Right lung (tissue), 5 donors: ENCODE measurements around the gene SLC17A7. TPM values are rescaled to one million over a fixed set of nuclear protein-coding genes. Genes with fewer than 3 reads are reported as not detected.

Source experiments
- DNase-seq, 2 donors: peaks; one replicate each; pipeline ENCODE4 v3.0.0-alpha.2; 2013
- polyA plus RNA-seq, 5 donors: library from polyadenylated mRNA; unstranded; fragments of 120-200 nt; gene quantifications; one replicate each; pipeline versions ENCODE4 v1.2.1 to v1.2.3, GENCODE V29; 2013; ENCODE audit warnings: inconsistent platforms in 1 of 5, low replicate concordance in 1 of 5; ENCODE audit not compliant: insufficient read length in 5 of 5, insufficient read depth in 1 of 5

Gene SLC17A7
- polyA plus RNA-seq, 5 donors, result 0.31 to 0.51 (median 0.34) TPM

GRCh38 chr19:49409441-49410029 lies 31.8 kb downstream of the SLC17A7 start:
- DNase-seq, result no peak

- no peak for DNase-seq
Observed at GRCh38 chr19:49408816-49409440, 32.4 kb downstream of the SLC17A7 start.

DNA sequence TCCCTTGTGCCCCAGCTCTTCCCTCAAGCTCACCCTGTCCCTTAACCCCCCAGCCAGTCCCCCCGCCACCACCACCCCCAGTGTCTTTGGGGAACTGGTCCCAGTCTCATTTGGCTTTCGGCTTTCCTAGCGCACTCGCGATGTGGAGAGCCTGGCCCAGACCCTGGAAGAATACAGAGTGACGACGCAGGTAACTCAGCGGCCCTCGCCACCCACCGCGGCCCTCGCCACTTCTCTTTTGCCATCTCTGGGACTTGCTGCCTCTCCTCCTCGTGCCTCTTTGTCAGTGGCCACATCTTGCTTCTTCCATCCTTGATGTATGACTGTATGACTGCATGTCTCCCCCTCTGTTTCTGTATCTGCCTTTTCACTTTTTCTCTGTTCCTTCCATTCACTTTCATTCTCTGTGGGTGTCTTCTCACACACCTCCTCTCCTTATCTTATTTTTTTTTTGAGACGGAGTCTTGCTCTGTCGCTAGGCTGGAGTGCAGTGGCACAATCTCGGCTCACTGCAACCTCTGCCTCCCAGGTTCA lies 33.8 kb downstream of the SLC17A7 start:
- no peak for DNase-seq

DNA sequence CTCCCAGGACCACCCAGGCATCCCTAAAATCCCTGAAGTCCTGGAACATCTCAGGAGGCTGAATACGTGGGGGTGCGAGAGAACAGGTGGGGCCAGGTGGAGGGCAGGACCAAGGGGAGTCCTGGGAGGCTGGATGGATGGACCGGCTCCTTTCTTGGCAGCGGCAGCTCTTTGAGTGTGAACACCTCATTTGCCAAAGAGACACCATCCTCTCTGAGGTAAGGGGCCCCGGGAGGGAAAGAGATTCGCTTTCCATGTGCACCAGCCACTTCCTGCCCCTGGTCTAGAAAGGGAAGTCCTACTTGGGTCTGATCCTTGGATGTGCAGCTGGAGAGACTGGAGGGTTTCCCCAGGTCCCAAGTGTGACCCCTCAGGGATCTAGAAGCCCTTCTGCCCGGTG lies 34.2 kb downstream of the SLC17A7 start:
- DNase-seq, result no peak

- DNase-seq, result no peak
Observed at GRCh38 chr19:49403404-49404187, 37.7 kb downstream of the SLC17A7 start.

- no peak for DNase-seq
Observed at GRCh38 chr19:49400029-49400428, 41.3 kb downstream of the SLC17A7 start.

DNA sequence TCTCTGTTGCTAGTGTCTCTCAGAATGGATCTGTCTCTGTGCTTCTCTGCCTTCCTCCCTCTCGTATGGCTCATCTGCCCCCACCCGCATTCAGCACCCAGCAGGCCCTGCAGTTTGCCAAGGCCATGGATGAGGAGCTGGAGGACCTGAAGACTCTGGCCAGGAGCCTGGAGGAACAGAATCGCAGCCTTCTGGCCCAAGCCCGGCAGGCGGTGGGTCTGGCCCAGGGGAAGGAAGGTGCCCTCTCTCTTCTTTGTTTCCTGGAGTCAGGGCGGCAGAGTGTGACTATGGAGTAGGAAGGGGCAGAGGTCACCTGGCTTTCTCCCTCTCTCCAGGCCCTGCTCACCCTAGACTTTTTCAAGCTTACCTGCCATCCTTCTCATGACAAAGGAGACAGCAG lies 42.4 kb downstream of the SLC17A7 start:
- DNase-seq, result no peak

DNA sequence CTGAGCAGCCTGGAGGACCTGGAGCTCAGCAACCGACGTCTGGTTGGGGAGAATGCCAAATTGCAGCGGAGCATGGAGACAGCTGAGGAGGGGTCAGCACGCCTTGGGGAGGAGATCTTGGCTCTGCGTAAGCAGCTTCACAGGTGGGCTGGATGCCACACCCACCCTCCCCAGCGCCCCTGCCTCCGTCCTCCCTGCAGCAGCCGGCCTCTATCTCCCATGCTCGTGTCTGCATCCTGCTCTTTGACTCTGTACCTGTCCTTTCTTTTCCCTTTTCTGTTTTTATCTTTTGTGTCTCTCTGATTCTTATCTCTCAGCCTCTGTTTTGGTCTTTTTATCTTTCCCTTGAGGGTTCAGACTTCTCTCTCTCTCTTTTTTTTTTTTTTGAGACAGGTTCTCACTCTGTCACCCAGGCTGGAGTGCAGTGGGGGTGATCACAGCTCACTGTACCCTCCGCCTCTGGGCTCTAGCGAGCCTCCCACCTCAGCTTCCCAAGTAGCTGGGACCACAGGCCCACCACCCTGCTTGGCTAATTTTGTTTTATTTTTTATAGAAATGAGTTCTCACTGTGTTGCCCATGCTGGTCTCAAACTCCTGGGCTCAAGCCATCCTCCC lies 43.2 kb downstream of the SLC17A7 start:
- no peak for DNase-seq

DNA sequence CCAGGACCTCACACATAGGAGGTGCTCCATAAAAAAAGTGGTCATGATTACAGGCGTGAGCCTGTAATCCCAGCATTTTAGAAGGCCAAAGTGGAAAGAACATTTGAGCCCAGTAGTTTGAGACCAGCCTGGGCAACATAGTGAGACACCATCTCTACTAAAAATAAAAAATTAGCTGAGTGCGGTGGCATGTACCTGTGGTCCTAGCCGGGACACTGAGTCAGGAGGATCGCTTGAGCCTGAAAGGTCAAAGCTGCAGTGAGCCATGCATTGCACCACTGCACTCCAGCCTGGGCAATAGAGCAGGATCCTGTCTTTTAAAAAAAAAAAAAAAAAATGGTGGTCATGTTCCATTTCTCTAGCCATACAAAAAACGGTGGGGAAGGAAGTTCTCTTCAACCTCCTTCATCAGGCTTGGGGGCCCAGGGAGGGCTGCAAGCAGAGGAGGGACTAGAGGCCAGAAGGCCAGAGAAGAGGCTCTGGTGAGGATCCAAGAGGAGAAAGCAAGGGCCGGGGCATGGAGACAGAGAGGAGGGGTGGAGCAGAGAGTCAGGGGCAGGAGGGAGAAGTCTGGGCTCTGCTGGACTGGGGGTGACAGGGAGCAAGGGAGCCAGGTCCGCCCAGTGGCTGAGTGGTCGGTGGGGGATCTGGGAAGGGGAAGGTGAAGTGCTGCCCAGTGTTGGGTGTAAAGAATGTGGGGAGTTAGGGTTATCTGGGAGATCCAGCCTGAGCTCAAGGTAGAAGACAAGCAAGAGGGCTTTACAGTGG lies 44.4 kb downstream of the SLC17A7 start:
- DNase-seq, result no peak

- no peak for DNase-seq
Observed at GRCh38 chr19:49395581-49396407, 45.5 kb downstream of the SLC17A7 start.

- DNase-seq, result no peak
Observed at GRCh38 chr19:49393881-49394280, 47.4 kb downstream of the SLC17A7 start.

GRCh38 chr19:49391581-49392399 lies 49.5 kb downstream of the SLC17A7 start:
- DNase-seq, result peak; percentile 42 to 68

DNA sequence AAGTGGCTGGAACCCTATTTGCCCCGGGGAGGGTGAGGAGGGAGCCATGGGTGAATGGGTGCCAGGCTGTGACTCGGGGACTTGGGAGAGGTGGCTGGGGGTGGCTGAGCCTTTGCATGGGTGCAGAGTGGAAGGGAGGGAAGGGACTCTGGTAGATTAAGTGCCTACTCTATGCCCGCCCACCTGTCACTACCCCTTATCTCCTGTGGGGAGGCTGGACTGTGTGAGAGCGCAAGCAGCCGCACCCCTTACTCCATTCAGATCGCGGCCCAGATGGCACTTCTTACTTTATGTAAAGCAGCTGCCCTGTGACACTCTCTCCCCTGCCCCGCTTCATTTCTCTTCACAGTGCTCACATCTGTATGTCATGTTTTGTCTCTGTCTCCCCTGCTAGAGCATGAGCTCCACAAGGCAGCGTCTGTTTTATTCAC lies 50.4 kb downstream of the SLC17A7 start:
- no peak for DNase-seq

DNA sequence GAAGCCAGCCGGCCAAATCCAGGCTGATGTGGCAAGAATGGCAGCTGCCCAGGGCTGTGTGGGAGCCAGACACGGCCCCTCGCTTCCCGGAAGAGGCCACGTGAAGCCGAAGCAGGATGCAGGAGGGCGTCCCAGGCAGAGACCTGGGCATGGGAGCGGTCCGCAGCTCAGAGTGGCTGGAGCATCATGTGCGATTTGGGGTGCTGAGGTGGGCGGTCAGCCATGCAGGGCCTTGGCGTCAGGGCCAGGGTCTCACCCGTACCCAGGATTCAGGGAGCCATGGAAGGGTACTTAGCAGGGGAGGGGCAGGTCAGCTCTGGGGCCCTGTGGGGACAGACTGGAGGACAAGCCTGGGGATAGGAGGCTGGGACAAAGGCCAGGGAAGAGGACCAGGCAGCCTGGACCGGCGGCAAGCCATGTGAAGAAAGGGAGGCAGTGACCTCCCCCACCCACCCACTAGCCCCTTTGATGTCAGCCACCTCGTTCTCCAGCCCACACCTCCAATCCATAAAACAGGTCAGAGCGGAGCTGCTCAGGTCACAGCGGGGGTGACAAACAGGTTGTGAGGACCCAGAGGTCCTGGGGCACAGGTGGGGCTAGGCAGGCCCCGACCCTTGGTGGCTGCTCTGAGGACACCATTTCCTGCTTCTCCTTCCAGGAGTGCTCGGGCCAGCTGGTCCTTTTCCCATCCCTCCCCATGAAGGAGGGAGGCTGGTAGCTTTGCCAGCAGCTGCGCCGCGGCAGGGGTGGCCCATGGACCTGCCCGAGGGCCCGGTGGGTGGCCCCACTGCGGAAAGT lies 51.0 kb downstream of the SLC17A7 start:
- no peak for DNase-seq

GRCh38 chr19:49389406-49389805 lies 51.9 kb downstream of the SLC17A7 start:
- no peak for DNase-seq

GRCh38 chr19:49387936-49388372 lies 53.4 kb downstream of the SLC17A7 start, which contains the start of gene KASH5:
KASH5 (plus strand) TSS chr19:49388249; CDS start chr19:49390884, 2,635 bp downstream.
- DNase-seq, result peak in 1 of 2 donors; percentile 15

GRCh38 chr19:49383599-49383998 lies 57.7 kb downstream of the SLC17A7 start:
- DNase-seq, result no peak

DNA sequence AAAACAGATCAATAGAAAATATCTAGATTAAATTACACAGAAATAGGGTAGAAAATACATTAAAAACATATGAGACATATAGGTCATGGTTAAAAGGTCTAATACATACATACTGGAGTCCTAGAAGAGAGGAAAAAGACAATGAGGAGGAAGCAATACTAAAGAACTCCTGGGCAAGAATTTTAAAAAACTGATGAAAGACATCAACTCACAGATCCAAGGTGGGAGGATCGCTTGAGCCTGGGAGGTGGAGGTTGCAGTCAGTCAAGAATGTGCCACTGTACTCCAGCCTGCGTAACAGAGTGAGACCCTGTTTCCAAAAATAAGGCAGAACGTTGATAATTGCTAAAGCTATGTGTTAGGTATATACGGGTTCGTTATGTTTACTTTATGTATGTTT lies 58.7 kb downstream of the SLC17A7 start:
- no peak for DNase-seq

- no peak for DNase-seq
Observed at GRCh38 chr19:49380391-49380790, 60.9 kb downstream of the SLC17A7 start.
